SK-N-MC (cell line): ENCODE results near the gene SEMA5A.

Experiments used
- EZH2 ChIP-seq: fragments of 200-600 bp; sonication (generic); IDR thresholded peaks from one replicate; pipeline ENCODE4 v1.6.1; 2017; ENCODE audit warnings: antibody characterized with exemption
- FOXP2 ChIP-seq: optimal IDR thresholded peaks from 2 replicates; pipeline ENCODE3; 2011; ENCODE audit warnings: mild to moderate bottlenecking, moderate library complexity; ENCODE audit not compliant: insufficient read depth; ENCODE audit errors: extremely low read length, control extremely low read depth
- POLR2AphosphoS5 ChIP-seq: IDR thresholded peaks from 2 replicates; pipeline ENCODE4 v1.6.1; 2012; ENCODE audit warnings: mild to moderate bottlenecking, low read depth, low read length, borderline replicate concordance

DNA sequence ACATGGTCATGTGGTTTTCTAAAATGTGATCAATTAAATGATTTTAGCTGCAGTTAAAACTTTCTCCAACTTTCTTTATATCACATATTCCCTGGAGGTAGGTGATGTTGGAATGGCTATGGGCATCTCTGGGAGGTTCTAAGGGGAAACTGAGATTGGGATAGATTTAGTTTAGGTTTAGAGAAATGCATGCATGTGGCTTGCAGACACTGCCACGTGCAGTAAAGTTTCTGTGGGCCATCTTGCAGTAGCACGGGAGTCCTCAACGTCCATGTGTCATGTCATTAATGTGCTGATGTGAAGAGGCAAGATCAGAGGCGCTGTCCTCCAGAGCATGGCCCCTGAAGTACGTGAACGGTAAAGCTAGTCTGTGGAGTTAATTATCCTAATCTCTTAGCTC lies 532.7 kb downstream of the SEMA5A start:
- TF ChIP-seq POLR2AphosphoS5 (no peak), EZH2 (no peak), FOXP2 (no peak)
